GM23338 (cell line): ENCODE results near the gene KLHL40.

ENCODE experiments used
- CREB1 ChIP-seq: fragments of 250-450 bp; sonication (Bioruptor Pico); IDR thresholded peaks from 2 replicates; pipeline ENCODE4 v1.5.0; 2020; ENCODE audit warnings: low read depth, mild to moderate bottlenecking, moderate library complexity
- CTCF ChIP-seq, 2 experiments: fragments of 200-600 bp in 1 of 2; sonication (generic) in 1 of 2; conservative IDR thresholded peaks; 2 replicates each; pipeline versions ENCODE4 v1.5.1 to v1.6.1; 2016 to 2017; ENCODE audit warnings: antibody characterized with exemption in 2 of 2, low read depth in 2 of 2, mild to moderate bottlenecking in 2 of 2, moderate library complexity in 1 of 2
- EZH2 ChIP-seq: fragments of 200-600 bp; sonication (generic); IDR thresholded peaks from one replicate; pipeline ENCODE4 v1.8.0; 2017; ENCODE audit warnings: antibody characterized with exemption, mild to moderate bottlenecking, low read depth; ENCODE audit not compliant: unreplicated experiment
- EZH2phosphoT487 ChIP-seq: fragments of 200-600 bp; sonication (generic); IDR thresholded peaks from one replicate; pipeline ENCODE4 v1.8.1; 2018; ENCODE audit warnings: antibody characterized with exemption; ENCODE audit not compliant: unreplicated experiment
- JUNB ChIP-seq: IDR thresholded peaks from one replicate; pipeline ENCODE4 v1.6.1; 2016; ENCODE audit warnings: antibody characterized with exemption; ENCODE audit not compliant: unreplicated experiment
- NANOG ChIP-seq: IDR thresholded peaks from 2 replicates; pipeline ENCODE4 v1.6.1; 2016; ENCODE audit warnings: antibody characterized with exemption, borderline replicate concordance
- POLR2AphosphoS5 ChIP-seq: IDR thresholded peaks from 2 replicates; pipeline ENCODE4 v1.6.1; 2016; ENCODE audit warnings: antibody characterized with exemption, low read depth
- STAT1 ChIP-seq: IDR thresholded peaks from one replicate; pipeline ENCODE4 v1.6.1; 2016; ENCODE audit warnings: antibody characterized with exemption; ENCODE audit not compliant: unreplicated experiment
- ZNF114 ChIP-seq: fragments of 250-450 bp; sonication (Bioruptor Pico); IDR thresholded peaks from 2 replicates; pipeline ENCODE4 v1.5.0; 2020; ENCODE audit warnings: mild to moderate bottlenecking, moderate library complexity
- ZNF331 ChIP-seq: fragments of 250-450 bp; sonication (Bioruptor Pico); IDR thresholded peaks from 2 replicates; pipeline ENCODE4 v1.5.0; 2020; ENCODE audit warnings: low read depth, mild to moderate bottlenecking, moderate library complexity
- TF ChIP-seq, protein P1 (sequence below): IDR thresholded peaks from one replicate; pipeline ENCODE4 v1.6.1; 2018; ENCODE audit warnings: antibody characterized with exemption; ENCODE audit not compliant: unreplicated experiment
- TF ChIP-seq, protein P2 (sequence below): IDR thresholded peaks from 2 replicates; pipeline ENCODE4 v1.6.1; 2016; ENCODE audit warnings: antibody characterized with exemption

GRCh38 chr3:42698216-42698910, 13.0 kb downstream of the KLHL40 start:
- TF ChIP-seq, protein P1, sequence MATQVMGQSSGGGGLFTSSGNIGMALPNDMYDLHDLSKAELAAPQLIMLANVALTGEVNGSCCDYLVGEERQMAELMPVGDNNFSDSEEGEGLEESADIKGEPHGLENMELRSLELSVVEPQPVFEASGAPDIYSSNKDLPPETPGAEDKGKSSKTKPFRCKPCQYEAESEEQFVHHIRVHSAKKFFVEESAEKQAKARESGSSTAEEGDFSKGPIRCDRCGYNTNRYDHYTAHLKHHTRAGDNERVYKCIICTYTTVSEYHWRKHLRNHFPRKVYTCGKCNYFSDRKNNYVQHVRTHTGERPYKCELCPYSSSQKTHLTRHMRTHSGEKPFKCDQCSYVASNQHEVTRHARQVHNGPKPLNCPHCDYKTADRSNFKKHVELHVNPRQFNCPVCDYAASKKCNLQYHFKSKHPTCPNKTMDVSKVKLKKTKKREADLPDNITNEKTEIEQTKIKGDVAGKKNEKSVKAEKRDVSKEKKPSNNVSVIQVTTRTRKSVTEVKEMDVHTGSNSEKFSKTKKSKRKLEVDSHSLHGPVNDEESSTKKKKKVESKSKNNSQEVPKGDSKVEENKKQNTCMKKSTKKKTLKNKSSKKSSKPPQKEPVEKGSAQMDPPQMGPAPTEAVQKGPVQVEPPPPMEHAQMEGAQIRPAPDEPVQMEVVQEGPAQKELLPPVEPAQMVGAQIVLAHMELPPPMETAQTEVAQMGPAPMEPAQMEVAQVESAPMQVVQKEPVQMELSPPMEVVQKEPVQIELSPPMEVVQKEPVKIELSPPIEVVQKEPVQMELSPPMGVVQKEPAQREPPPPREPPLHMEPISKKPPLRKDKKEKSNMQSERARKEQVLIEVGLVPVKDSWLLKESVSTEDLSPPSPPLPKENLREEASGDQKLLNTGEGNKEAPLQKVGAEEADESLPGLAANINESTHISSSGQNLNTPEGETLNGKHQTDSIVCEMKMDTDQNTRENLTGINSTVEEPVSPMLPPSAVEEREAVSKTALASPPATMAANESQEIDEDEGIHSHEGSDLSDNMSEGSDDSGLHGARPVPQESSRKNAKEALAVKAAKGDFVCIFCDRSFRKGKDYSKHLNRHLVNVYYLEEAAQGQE, result no peak
- TF ChIP-seq EZH2 (no peak), CTCF (conservative IDR thresholded peaks at IDR 0.05; ENCODE audit: low read depth in 2 of 2) (no peak), POLR2AphosphoS5 (no peak), EZH2phosphoT487 (no peak), ZNF331 (CRISPR knock-in tag) (no peak), CREB1 (CRISPR knock-in tag) (no peak), ZNF114 (CRISPR knock-in tag) (no peak), JUNB (no peak), NANOG (no peak), STAT1 (no peak)
- TF ChIP-seq, protein P2, sequence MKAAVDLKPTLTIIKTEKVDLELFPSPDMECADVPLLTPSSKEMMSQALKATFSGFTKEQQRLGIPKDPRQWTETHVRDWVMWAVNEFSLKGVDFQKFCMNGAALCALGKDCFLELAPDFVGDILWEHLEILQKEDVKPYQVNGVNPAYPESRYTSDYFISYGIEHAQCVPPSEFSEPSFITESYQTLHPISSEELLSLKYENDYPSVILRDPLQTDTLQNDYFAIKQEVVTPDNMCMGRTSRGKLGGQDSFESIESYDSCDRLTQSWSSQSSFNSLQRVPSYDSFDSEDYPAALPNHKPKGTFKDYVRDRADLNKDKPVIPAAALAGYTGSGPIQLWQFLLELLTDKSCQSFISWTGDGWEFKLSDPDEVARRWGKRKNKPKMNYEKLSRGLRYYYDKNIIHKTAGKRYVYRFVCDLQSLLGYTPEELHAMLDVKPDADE, result no peak
